Fibroblast of skin of left biceps (primary cell): ENCODE measurements around the gene FUT7.
"Not testable (repeated sequence)": the region's sequence is repeated elsewhere in the genome, so short reads cannot be mapped to it uniquely, and the experiment has no call there.

Experiments
- DNase-seq, 2 experiments: peaks; one replicate each; pipeline ENCODE4 v3.0.0-alpha.2; 2013; ENCODE audit warnings: low read depth in 2 of 2

Gene FUT7

GRCh38 chr9:137004285-137004684, 27.6 kb downstream of the FUT7 start:
- not testable (repeated sequence) for DNase-seq

GRCh38 chr9:137002646-137003041, 29.2 kb downstream of the FUT7 start:
- no peak for DNase-seq

- DNase-seq, result no peak
Observed at GRCh38 chr9:137001857-137002645, 29.8 kb downstream of the FUT7 start.

GRCh38 chr9:137000177-137000930, 31.5 kb downstream of the FUT7 start:
- DNase-seq, result no peak

GRCh38 chr9:136997830-136998234, 34.1 kb downstream of the FUT7 start:
- no peak for DNase-seq

GRCh38 chr9:136997371-136997770, 34.5 kb downstream of the FUT7 start:
- no peak for DNase-seq

- no peak for DNase-seq
Observed at GRCh38 chr9:136996361-136997292, 35.3 kb downstream of the FUT7 start, which contains the start of gene CLIC3. Gene CLIC3 (minus strand): TSS chr9:136996568. CDS start chr9:136996543, 25 bp downstream.

GRCh38 chr9:136995772-136996311, 36.0 kb downstream of the FUT7 start:
- DNase-seq, result no peak

GRCh38 chr9:136995362-136995761, 36.5 kb downstream of the FUT7 start:
- no peak for DNase-seq

GRCh38 chr9:136994888-136995230, 37.0 kb downstream of the FUT7 start:
- no peak for DNase-seq

GRCh38 chr9:136994180-136994887, 37.6 kb downstream of the FUT7 start:
- no peak for DNase-seq

- DNase-seq, result no peak
Observed at GRCh38 chr9:136992819-136993369, 39.0 kb downstream of the FUT7 start.

- DNase-seq, result peak; percentile 61 to 63
Observed at GRCh38 chr9:136991993-136992818, 39.7 kb downstream of the FUT7 start, which contains the start of gene PAXX. Gene PAXX (plus strand): TSS chr9:136992422. CDS start chr9:136992444, 22 bp downstream.

- DNase-seq, result no peak
Observed at GRCh38 chr9:136990242-136990911, 41.5 kb downstream of the FUT7 start.

- DNase-seq, result no peak
Observed at GRCh38 chr9:136988872-136989271, 43.0 kb downstream of the FUT7 start.

GRCh38 chr9:136985853-136986252, 46.0 kb downstream of the FUT7 start:
- DNase-seq, result no peak

GRCh38 chr9:136985027-136985602, 46.8 kb downstream of the FUT7 start:
- DNase-seq, result no peak

GRCh38 chr9:136984464-136985026, 47.3 kb downstream of the FUT7 start:
- DNase-seq, result no peak
